ENCODE results near the gene AP1M1.

Gene AP1M1

GRCh38 chr19:16206637-16207036 lies 8.9 kb downstream of the AP1M1 start:
- H3K27me3 ChIP-seq (ENCODE audit: insufficient read depth, low read depth), result no peaks in the 10 kb centered on the region
- no peak overlapping the region for H3K4me2 ChIP-seq
- H2AFZ ChIP-seq (ENCODE audit: low read depth), result no peak overlapping the region
- no peak overlapping the region for H3K27ac ChIP-seq
- H3K4me1 ChIP-seq (ENCODE audit: low read depth, poor library complexity, severe bottlenecking), result peaks cover 14% of the 10 kb centered on the region
- H3K9ac ChIP-seq, result no peak overlapping the region
- no peaks in the 10 kb centered on the region for H3K36me3 ChIP-seq (ENCODE audit: insufficient read depth)
- no peak overlapping the region for H3K4me3 ChIP-seq (IDR thresholded peaks at IDR 0.05; ENCODE audit: insufficient read depth, low read depth, low read length)
- no peaks in the 10 kb centered on the region for H4K20me1 ChIP-seq (ENCODE audit: insufficient read depth)
- H3K79me2 ChIP-seq (ENCODE audit: insufficient read depth, low read depth), result no peaks in the 10 kb centered on the region
- no peak for TF ChIP-seq CTCF (conservative IDR thresholded peaks at IDR 0.05; ENCODE audit: low read depth, low read length)

- Histone ChIP-seq H3K27me3 (ENCODE audit: insufficient read depth, low read depth) (no peaks in the 10 kb centered on the region), H3K4me1 (ENCODE audit: low read depth, poor library complexity, severe bottlenecking) (peaks cover 13% of the 10 kb centered on the region), H3K4me3 (IDR thresholded peaks at IDR 0.05; ENCODE audit: insufficient read depth, low read depth, low read length) (no peak overlapping the region), H3K9ac (no peak overlapping the region), H4K20me1 (ENCODE audit: insufficient read depth) (no peaks in the 10 kb centered on the region), H3K27ac (no peak overlapping the region), H2AFZ (ENCODE audit: low read depth) (no peak overlapping the region), H3K36me3 (ENCODE audit: insufficient read depth) (no peaks in the 10 kb centered on the region), H3K79me2 (ENCODE audit: insufficient read depth, low read depth) (no peaks in the 10 kb centered on the region), H3K4me2 (no peak overlapping the region)
- TF ChIP-seq CTCF (conservative IDR thresholded peaks at IDR 0.05; ENCODE audit: low read depth, low read length), result no peak
Measured at GRCh38 chr19:16207063-16207462, 9.4 kb downstream of the AP1M1 start.

GRCh38 chr19:16207490-16208025 lies 9.8 kb downstream of the AP1M1 start:
- H3K4me3 ChIP-seq (IDR thresholded peaks at IDR 0.05; ENCODE audit: insufficient read depth, low read depth, low read length), result no peak overlapping the region
- no peak overlapping the region for H3K27ac ChIP-seq
- H3K4me2 ChIP-seq, result no peak overlapping the region
- H3K36me3 ChIP-seq (ENCODE audit: insufficient read depth), result no peaks in the 10 kb centered on the region
- H3K79me2 ChIP-seq (ENCODE audit: insufficient read depth, low read depth), result no peaks in the 10 kb centered on the region
- no peak overlapping the region for H2AFZ ChIP-seq (ENCODE audit: low read depth)
- no peaks in the 10 kb centered on the region for H3K27me3 ChIP-seq (ENCODE audit: insufficient read depth, low read depth)
- H3K4me1 ChIP-seq (ENCODE audit: low read depth, poor library complexity, severe bottlenecking), result peaks cover 13% of the 10 kb centered on the region
- no peak for TF ChIP-seq CTCF (conservative IDR thresholded peaks at IDR 0.05; ENCODE audit: low read depth, low read length)
- H4K20me1 ChIP-seq (ENCODE audit: insufficient read depth), result no peaks in the 10 kb centered on the region
- H3K9ac ChIP-seq, result no peak overlapping the region

GRCh38 chr19:16208064-16208759 lies 10.5 kb downstream of the AP1M1 start:
- Histone ChIP-seq H3K79me2 (ENCODE audit: insufficient read depth, low read depth) (no peaks in the 10 kb centered on the region), H3K4me1 (ENCODE audit: low read depth, poor library complexity, severe bottlenecking) (peaks cover 12% of the 10 kb centered on the region), H3K36me3 (ENCODE audit: insufficient read depth) (no peaks in the 10 kb centered on the region), H2AFZ (ENCODE audit: low read depth) (no peak overlapping the region), H3K4me3 (IDR thresholded peaks at IDR 0.05; ENCODE audit: insufficient read depth, low read depth, low read length) (no peak overlapping the region), H3K4me2 (no peak overlapping the region), H3K27me3 (ENCODE audit: insufficient read depth, low read depth) (no peaks in the 10 kb centered on the region), H4K20me1 (ENCODE audit: insufficient read depth) (no peaks in the 10 kb centered on the region), H3K9ac (no peak overlapping the region), H3K27ac (no peak overlapping the region)
- TF ChIP-seq CTCF (conservative IDR thresholded peaks at IDR 0.05; ENCODE audit: low read depth, low read length), result no peak

All from KMS-11 (cell line).